Activated CD4-positive, alpha-beta T cell treated with anti-CD3 and anti-CD28 coated beads, Interleukin-2, amount 50 U/mL, for 16 hours (primary cell): Measurements from ENCODE around the gene VIPR2.
"Not testable (repeated sequence)": the region's sequence is repeated elsewhere in the genome, so short reads cannot be mapped to it uniquely, and the experiment has no call there.

Experiments used
- DNase-seq: peaks from one replicate; pipeline ENCODE4 v3.0.0-alpha.2; 2020

The VIPR2 gene

DNA sequence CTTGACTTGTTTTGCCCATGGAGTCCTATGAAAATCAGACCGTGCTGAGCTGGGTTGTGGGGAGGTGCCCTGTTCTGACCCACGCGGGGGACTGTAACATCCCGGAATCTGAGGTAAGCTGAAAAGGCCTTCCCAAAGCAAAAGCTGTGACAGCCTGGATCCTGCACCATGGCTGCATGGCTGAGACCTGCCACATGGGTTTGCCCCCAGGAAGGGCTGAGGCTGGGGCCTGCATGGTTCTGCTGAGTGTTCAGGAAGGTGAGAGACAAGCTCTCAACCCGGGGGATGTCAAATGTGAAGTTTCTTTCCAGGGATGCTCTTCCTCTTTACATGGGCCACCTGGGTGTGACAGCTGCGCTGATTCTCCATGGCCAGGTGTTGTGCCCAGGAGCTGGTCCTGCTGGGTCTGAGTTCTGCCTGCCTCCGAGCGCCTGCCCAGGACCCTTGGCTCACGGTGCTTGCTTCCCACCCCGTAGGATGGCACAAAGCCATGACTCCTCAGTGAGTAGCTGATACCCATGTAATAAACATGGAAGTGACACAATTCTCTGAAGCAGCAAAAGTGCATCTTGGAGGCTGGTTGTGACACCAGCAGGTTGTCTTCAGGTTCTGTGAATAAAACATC, 58.3 kb downstream of the VIPR2 start:
- no peak for DNase-seq

DNA sequence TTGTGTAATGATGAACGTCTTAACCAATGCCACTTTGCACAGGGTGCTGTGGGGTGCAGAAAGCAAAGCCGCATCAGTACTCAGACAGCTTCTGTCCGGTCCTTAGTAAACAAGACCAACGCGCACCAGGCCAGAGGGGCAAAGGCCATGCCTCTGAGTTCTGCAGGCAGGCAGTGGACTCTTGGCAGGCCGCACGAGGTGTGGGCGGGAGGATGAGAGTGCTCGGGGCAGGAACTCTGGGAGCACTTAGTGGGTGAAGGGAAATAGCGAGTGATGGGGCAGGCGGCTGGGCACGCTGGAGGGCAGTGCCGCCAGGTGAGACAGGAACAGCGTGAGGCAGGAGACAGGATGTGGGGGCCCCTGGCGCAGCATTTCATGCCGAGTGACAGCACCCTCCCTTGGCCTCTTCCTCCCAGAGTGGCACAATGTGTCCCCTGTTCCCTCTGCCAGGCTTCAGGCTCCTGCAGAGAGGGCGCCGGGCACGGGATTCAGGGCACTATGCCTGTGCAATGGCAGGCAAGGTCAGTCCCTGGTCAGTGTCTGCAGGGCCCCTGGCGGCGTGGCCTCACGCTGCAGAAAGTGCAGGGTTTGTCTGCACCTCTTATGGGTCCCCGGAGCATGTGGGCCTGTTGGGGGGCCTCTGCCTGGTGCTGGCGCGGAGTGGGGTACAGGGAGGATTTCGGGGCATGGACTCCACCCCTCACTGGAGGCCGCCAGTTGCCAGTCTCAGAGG, 60.4 kb downstream of the VIPR2 start:
- DNase-seq = no peak

DNA sequence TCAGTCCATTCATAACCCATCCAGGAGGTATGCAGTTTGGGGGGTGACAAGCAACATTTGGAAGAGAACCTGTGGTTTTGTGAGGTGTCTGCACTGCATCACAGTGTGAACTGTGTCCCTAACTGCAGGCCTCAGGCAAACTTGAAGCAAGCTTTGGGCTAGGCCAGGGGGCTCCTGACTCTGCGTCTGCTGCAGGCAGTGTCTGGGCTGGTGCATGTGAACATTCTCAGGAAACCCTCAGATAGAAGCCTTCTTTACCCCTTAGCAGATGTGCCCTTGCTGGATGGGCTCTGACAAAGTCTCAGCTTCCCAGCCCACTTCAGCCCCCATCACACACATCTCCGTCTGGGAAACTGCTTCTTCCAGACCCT, 61.0 kb downstream of the VIPR2 start:
- no peak for DNase-seq

DNA sequence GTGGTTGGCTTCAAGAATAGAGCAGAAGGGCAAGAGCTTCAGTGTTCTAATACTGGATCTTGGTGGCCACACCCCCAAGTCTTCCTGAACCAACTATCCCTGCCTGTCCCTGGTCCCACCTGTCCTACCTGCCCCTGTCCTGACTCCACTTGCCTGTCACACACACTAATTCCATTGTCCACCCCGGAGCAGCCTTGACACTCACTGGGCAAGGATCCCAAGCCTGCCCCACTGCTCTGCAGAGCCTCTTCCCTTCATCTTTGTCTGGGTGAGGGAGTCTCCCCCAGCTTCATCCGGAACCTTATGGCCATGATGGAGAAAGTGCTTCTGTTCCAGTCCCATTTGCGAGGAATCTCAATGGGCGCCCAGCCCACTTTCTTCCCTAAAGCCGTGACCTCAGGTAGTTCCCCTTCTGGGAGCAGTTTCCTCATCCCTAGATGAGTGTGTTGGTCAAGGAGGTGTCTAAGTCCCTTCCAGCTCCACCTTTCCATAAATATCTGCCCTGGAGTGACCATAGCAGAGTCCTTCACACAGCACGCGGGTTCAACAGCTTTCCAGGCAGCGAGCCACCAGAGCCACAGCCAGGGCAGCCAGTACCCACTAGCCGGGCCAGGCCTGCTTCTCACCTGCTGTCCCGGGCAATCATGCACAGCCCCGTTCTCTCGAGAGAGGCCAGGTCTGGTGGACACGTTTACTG, 61.5 kb downstream of the VIPR2 start:
- DNase-seq = no peak

DNA sequence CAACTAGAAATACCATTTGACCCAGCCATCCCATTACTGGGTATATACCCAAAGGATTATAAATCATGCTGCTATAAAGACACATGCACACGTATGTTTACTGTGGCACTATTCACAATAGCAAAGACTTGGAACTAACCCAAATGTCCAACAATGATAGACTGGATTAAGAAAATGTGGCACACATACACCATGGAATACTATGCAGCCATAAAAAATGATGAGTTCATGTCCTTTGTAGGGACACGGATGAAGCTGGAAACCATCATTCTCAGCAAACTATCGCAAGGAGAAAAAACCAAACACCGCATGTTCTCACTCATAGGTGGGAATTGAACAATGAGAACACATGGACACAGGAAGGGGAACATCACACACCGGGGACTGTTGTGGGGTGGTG, 62.6 kb downstream of the VIPR2 start:
- DNase-seq = not testable (repeated sequence)

DNA sequence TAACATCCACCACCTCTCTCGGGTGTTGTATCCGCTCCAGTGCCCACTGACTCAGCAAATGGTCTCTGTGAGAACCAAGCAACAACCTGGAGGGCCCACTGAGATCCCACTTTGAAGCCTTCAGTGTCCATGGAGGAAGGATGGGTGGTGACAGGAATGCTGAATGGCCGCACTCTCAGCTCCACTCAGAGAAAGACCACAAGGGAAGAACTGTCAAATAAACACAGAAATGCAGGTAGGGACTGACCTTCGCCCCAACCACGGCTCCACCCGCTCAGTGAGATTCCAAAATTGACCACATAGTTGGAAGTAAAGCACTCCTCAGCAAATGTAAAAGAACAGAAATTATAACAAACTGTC, 65.8 kb downstream of the VIPR2 start:
- no peak for DNase-seq

DNA sequence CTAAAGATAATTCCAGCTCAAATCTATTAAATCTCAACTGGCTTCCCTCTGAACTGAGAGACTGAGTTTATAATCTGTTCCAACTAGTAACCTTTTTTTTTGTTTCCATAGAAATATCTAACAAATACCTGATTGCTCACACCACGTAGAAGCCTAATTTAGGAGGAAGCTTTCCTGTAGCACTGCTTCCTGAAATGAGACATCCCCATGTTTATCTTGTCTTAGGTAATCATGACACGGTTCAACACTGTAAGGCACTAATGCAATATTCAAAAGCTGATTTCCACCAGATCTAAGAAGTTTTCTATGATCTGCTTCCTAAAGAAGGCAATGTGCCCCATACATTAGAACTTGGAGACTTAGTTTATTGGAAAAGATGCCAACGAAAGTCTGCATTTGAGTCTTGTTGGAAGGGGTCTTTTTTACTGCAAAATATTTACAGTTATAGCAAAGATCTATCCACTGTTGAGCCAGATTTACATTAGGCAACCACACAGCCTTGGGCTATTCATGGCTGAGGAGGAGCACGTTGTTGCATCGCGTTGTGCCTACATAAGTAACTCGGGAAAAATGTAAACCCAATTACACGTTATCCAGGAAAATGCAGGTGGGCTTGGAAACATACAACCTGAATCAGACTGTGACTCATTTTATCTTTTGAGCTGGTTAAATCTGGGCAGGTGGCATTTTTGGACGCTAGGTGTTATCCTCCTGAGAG, 66.3 kb downstream of the VIPR2 start:
- no peak for DNase-seq

DNA sequence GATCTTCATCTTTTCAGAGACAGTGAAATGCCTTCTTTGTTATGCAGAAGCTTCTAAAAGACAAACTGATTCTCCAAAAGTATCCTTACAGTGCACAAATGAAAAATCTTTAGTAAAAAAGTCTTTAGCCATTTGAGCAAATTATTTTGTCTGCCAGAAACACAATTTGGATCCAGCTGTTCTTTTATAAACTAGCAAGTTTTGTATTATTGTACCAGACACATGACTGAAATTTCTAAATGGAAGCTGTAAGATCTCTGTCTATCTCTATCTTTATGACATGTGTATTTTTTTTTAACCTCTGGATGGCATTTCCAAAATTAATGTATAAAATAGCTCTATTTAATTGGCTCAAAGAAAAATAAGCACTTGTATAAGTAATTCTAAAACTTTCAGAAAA, 68.3 kb downstream of the VIPR2 start:
- no peak for DNase-seq

DNA sequence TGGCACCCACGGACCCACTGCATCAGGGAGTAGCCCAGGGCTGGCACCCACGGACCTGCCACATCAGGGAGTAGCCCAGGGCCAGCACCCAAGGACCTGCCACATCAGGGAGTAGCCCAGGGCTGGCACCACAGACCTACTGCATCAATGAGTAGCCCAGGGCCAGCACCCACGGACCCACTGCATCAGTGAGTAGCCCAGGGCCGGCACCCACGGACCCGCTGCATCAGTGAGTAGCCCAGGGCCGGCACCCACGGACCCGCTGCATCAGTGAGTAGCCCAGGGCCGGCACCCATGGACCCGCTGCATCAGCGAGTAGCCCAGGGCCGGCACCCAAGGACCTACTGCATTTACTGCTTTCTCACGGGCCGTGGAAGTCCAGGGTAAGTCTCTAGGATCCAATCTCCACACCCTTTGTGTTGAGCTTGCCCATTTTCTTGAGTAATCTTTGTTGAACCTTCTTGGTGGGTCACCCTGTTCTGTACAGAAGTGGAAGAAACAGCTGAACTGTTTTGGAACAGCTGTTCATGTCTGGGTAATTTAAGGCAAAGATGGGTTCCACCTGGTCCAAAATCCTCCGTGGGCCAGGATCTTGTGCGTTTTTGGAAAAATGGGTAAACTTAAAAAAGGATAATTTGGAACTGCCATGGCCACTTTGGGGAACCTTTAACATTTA, 69.0 kb downstream of the VIPR2 start:
- DNase-seq = no peak

DNA sequence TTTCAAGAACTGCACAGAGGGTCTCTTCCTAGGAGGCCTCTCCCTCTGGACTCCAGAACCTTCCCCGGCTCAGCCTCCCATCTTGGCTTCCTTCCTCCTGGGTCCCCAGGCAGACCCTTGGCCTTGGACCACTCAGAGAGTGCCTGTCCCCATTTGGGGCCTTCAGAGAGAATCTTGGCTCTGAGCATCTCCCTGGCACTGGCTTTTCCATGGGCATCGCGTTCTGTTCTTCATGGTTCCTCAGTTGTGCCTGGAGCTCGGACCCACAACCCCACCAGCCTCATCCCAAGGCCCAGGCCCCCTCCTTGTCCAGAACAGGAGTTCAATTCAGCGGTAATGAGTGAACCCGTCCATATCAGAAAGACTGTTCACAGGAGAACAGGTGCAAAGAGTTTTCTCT, 73.4 kb downstream of the VIPR2 start:
- no peak for DNase-seq

DNA sequence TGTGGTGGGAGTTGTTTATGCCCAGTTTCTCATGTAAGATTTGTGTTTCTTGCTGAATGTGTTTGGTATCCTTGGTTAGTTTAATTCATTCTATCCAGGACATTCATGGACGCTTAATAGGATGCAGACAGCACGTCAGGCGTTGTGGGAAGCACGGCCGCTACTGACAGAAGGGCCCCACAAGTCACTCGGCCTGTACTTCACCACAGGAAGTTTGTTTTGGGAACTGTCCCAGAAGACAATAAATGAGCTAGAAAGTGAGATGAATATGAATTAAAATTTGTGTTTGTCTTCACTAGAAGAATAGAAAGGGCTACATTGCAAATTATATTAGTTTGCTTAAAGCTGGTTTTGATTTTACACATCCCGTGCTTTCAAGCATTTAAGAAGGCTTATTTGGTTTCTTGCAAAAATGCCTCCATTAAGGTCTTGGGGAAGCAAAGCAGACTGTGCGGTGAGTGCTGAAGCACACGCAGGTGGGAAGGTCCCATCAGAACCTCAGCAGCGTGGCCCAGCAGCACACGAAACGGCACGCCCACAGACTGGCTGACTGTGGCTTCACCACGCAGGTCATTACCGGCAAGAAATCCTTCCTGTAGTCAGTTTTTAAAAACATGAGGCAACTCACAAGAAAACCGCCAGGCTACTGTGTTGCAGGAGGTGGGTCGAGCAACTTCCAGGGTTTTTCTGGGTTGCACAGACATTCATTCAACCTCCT, 74.1 kb downstream of the VIPR2 start:
- DNase-seq = peak; percentile 7

DNA sequence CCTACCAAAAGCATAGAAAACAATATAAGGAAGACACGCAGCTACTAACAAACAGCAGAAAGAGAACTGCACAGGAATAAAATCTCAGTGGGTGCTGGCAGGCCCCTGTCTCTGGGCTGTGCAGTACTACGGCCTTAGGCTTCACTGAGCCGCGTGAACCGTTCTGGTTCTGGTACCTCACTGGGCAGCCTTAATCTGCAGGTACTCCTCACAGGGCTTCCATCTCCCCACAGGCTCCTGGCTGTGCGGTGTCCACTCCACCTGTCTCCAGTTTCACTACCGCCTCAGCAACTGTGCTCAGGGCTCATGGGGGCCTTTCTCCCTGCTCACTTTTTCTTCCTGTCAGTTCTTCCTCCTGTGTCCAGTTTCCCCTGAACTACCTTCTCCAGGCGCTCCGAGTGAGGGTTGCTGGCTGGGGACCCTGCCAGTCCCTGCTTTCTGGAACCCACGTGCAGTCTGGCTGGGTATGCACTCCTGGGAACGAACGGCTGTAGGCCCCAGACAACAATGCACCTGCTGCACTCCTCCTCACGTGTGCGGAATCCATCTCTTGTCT, 75.7 kb downstream of the VIPR2 start:
- DNase-seq = no peak

DNA sequence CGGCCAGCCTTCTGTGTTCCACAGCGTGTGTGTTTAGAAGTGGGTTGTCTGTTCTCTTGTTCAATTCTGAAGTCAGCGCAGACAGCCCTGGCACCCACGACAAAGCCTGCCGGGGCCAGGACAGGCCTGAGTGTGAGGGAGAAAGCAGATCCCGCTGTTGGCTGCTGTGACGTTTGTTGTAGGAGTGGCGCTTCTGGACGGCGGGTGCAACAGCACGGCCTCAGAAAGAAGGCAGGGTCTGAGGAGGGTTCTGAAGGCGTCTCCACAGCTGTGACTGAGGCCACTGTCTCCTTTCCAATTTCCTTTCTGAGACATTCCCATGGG, 76.2 kb downstream of the VIPR2 start:
- no peak for DNase-seq

DNA sequence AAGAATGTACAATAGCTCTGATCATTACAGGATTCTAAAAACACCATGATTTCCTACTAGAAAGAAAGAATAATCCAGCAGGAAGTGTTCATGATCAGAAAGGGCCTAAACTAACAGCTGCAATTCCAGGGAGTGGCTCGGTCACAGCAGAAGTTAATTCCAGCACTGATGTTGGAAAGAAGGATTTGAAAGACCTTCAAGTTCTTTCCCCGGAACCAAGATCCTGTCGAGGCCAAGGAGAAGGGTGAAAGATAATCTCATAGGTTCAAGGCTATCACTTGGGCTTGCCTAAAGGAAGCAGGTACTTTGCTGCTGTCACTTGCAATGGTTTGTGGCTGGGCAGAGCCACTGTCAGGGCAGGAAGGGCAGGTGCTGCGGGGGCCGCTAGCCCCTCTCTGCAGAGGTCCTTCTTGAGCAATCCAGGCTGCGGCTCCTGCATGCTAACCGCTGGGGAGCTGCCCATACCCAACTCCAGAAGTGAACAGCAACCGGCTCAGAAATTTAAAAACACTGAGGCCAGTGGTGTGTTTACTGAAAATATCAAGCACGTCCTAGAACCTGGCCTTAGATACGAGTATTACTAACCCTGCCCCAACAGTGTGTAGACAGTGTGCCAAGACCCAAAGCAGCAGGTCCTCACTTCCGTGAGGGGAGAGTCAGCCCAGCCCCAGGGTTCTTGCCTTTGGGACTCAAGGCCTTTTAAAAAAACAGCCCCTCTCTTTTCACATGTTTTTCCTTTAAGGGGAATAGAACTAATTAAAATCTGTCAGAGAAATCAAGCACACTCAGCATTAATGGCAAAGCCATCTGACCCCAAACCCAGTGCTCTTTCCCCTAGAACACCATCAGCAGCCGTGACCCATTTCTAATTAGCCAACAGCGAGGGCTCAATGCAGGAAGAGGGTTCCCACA, 76.8 kb downstream of the VIPR2 start:
- no peak for DNase-seq

DNA sequence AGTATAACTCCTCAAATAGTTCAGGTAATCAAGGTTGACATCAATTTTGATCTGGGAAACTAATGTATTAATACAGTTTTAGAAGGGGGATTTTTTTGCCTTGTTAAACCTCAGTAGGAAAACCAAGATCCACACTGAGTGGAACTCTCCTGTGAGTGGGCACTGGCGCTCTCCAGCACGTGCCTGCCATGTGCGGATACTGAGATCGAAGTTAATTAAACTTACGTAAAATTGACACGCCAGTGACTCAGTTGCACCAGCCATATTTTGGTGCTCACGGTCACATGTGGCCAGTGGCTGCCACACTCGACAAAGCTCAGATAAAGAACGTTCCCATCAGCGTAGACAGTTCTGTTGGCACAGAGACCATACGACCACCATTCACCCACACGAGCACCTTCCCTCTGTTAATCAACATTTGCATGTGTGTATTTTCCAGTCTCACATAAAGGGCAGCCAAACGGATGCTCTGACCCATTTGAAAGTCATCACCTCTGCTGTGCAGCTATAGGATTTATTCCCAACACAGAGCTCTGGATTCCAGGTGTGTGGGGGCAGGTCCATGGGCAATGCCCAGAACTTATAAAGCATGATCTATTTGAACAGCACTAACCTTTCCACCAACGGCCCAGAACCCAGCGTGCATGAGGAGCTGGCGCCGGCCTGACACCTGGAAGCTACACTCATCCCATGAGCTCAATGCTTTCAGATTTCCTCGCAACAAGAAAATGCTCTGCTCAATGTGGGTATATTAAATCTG, 77.7 kb downstream of the VIPR2 start:
- DNase-seq = no peak

DNA sequence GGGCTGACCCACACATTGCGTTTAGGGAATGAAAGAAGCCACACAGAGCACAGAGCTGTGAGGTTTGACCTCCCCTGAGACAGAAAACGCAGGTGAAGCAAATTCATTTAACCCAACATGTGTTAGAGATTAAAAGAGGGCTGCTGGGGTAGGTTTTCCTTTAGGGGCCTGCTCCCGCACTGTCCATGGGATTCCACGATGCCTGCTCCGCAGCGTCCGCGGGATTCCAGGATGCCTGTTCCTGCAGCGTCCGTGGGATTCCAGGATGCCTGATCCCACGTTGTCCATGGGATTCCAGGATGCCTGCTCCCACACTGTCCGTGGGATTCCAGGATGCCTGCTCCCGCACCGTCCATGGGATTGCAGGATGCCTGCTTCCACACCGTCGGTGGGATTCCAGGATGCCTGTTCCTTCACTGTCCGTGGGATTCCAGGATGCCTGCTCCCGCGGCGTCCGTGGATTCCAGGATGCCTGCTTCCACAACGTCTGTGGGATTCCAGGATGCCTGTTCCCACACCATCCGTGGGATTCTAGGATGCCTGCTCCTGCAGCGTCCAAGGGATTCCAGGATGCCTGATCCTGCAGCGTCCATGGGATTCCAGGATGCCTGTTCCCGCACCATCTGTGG, 78.7 kb downstream of the VIPR2 start:
- DNase-seq = no peak

DNA sequence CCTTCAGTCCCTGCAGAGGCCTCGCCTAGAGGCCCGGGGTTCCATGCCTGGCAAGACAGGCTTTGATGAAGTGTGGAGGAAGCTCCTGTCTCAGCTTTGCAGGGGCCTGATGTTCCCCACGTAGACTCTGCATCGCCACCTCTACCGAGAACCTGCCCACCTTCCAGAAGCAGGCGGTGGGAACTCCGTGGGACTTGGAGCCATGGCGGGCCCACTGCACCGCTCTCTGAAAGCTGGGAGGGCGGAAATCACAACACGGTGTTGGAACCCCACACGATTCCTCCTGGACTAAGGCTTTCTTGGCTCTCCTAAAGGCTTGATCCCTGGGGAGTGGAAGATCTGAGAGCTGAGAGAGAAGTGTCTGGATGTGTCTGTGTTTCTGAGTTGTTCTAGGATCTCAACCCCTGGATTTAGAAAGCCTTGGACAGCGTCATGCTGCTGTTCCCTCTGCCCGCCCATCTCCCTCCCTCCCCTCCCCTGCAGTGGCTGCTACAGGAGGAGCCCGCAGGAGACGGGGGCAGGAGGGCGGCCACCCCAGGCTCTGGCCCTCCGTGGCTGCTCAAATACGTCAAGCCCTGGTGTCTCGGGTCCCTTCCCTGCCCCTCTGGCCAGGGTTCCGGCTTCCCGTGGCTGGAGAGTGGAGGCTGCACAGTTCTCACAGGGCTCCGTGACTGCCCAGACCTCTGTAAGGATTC, 79.7 kb downstream of the VIPR2 start:
- DNase-seq = no peak

DNA sequence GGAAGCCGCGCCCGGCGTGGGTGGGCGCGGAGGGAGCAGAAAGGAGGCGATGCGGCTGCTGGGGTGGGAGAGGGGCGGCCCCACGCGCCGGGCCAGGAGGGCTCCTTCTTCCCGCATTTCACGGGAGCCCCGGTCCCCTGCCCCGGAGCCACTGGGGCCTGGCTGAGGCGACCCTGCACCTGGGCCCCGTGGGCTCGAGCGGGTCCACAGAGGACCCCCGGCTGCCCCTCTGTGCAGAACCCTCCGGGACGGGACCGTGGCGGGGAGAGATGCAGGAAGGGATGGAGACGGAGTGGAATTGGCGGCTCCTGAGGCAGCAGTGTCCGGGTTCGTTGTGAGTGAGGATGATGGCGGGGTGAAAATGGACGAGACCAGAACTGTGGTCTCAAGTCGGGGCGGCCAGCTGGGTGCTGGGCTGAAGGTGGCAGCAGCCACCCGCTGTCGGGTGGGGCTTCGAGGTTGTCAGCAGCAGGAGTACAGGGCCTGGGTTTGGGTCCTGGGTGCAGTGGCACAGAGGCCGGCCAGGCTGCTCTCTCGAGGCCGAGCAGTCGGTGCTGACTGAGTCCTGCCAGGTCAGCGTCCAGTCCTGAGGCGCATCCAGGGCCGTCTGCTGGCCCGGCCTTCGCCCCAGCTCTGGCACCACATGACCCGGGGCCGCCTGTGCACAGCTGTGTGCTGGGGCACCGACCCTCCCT, 80.4 kb downstream of the VIPR2 start:
- no peak for DNase-seq
